WERI-Rb-1 (cell line): ENCODE data around the gene BRD9.

ENCODE experiments used
- DNase-seq: peaks from one replicate; pipeline ENCODE4 v3.0.0-alpha.2; 2020
- H3K27ac ChIP-seq: fragments of 250-450 bp; sonication (Bioruptor Pico); 2 replicates; pipeline ENCODE4 v1.5.1; 2020; ENCODE audit warnings: mild to moderate bottlenecking, moderate library complexity
- H3K27me3 ChIP-seq: fragments of 250-450 bp; sonication (Bioruptor Pico); 2 replicates; pipeline ENCODE4 v1.5.1; 2021; ENCODE audit warnings: mild to moderate bottlenecking, low read depth, moderate library complexity; ENCODE audit not compliant: insufficient read depth, severe bottlenecking
- H3K36me3 ChIP-seq: fragments of 250-450 bp; sonication (Bioruptor Pico); 2 replicates; pipeline ENCODE4 v1.5.1; 2020; ENCODE audit warnings: mild to moderate bottlenecking, moderate library complexity
- H3K4me3 ChIP-seq: 2 replicates; pipeline ENCODE4 v1.5.1; 2011; ENCODE audit warnings: low read depth, mild to moderate bottlenecking, control low read depth, low read length
- H3K9me3 ChIP-seq: fragments of 250-450 bp; sonication (Bioruptor Pico); 2 replicates; pipeline ENCODE4 v1.5.1; 2021; ENCODE audit warnings: mild to moderate bottlenecking, moderate library complexity; ENCODE audit not compliant: severe bottlenecking
- TF ChIP-seq, protein P1 (sequence below): IDR thresholded peaks from 2 replicates; pipeline ENCODE4 v1.5.1; 2011; ENCODE audit warnings: low read depth, mild to moderate bottlenecking, control low read depth, inconsistent platforms, low read length

The BRD9 gene

DNA sequence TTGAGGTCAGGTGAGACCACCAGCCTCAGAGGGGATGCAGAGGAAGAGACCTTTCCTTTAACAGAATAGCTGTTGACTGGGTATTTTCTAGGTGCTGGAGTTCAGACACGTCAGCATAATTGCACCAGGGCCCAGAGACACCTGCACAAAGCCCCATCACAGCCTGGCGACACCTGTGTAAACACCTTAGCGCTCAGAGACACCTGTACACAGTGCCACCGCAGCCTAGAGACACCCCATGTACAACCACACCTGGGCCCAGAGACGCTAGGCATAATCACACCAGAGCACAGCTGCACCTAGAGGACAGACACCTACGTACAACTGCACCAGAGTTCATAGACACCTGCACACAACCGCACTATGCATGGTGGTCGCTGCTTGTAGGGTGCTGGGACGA is 1.1 kb upstream of the BRD9 start:
- peak overlapping the region; percentile 78 for H3K4me3 ChIP-seq
- H3K27ac ChIP-seq = no peak overlapping the region
- peaks cover 67% of the 10 kb centered on the region for H3K36me3 ChIP-seq
- H3K27me3 ChIP-seq = no peaks in the 10 kb centered on the region
- DNase-seq = no peak
- no peaks in the 10 kb centered on the region for H3K9me3 ChIP-seq
- TF ChIP-seq, protein P1, sequence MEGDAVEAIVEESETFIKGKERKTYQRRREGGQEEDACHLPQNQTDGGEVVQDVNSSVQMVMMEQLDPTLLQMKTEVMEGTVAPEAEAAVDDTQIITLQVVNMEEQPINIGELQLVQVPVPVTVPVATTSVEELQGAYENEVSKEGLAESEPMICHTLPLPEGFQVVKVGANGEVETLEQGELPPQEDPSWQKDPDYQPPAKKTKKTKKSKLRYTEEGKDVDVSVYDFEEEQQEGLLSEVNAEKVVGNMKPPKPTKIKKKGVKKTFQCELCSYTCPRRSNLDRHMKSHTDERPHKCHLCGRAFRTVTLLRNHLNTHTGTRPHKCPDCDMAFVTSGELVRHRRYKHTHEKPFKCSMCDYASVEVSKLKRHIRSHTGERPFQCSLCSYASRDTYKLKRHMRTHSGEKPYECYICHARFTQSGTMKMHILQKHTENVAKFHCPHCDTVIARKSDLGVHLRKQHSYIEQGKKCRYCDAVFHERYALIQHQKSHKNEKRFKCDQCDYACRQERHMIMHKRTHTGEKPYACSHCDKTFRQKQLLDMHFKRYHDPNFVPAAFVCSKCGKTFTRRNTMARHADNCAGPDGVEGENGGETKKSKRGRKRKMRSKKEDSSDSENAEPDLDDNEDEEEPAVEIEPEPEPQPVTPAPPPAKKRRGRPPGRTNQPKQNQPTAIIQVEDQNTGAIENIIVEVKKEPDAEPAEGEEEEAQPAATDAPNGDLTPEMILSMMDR = no peak

- H3K4me3 ChIP-seq = peak overlapping the region; percentile 78
- H3K36me3 ChIP-seq = peaks cover 73% of the 10 kb centered on the region
- TF ChIP-seq, protein P1 = no peak
- DNase-seq = no peak
- no peaks in the 10 kb centered on the region for H3K27me3 ChIP-seq
- peak overlapping the region; percentile 94 for H3K27ac ChIP-seq
- no peaks in the 10 kb centered on the region for H3K9me3 ChIP-seq
These were observed 521 bp upstream of the BRD9 start for GRCh38 chr5:893137-893506.

DNA sequence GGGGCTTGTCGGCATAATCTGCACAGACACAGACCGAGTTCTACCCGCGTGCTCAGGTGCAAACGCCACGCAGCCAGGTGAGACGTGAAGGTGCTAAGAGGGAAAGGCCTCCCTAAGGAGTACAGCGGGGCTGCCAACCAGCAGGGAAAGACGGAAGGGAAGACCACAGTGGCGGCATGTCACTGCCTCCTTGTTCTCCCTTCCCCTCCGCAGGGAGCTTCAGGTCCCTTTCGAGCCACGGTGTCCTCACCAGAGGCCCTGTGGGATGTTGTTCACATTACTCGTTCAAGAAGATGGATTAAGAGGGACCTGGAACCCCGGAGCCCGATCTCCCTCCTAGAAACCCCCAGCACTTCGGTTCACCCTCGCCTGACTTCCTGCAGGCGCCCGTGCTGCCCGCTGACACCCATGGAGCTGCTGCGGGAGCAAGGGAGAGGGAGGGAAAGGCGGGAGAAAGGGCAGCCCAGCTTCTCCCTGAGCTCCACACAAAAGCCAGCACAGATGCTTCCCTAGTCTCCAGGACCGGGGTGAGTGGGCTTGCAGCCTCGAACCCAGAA is 686 bp downstream of the BRD9 start:
- DNase-seq = no peak
- Histone ChIP-seq H3K27me3 (no peaks in the 10 kb centered on the region), H3K4me3 (peak overlapping the region; percentile 76), H3K9me3 (no peaks in the 10 kb centered on the region), H3K36me3 (peaks cover 85% of the 10 kb centered on the region), H3K27ac (peak overlapping the region; percentile 94)
- TF ChIP-seq, protein P1 = no peak

- H3K36me3 ChIP-seq = peaks cover 86% of the 10 kb centered on the region
- no peak for DNase-seq
- TF ChIP-seq, protein P1 = no peak
These were observed 1.3 kb downstream of the BRD9 start for GRCh38 chr5:891117-891836.

GRCh38 chr5:889075-889710 is 3.4 kb downstream of the BRD9 start:
- no peak overlapping the region for H3K27ac ChIP-seq
- peaks cover 87% of the 10 kb centered on the region for H3K36me3 ChIP-seq
- H3K9me3 ChIP-seq = no peaks in the 10 kb centered on the region

More at GRCh38 chr5:891117-891836, 1.3 kb downstream of the BRD9 start:
- Histone ChIP-seq H3K27ac (peak overlapping the region; percentile 94), H3K4me3 (peak overlapping the region; percentile 76), H3K27me3 (no peaks in the 10 kb centered on the region), H3K9me3 (no peaks in the 10 kb centered on the region)

More at GRCh38 chr5:889075-889710, 3.4 kb downstream of the BRD9 start:
- TF ChIP-seq, protein P1 = no peak
- no peaks in the 10 kb centered on the region for H3K27me3 ChIP-seq
- DNase-seq = no peak
- no peak overlapping the region for H3K4me3 ChIP-seq
